A204.1 (cell line): ENCODE measurements around the gene TSHZ2.

Experiments used
- FAIRE-seq: peaks from 2 replicates; lab custom pipeline; 2012; peaks lifted over from hg19 to GRCh38; lab: Jason Lieb, UNC

TSHZ2 gene

GRCh38 chr20:52972190-52972937, at the start of gene TSHZ2:
TSHZ2 (plus strand) TSS chr20:52972358; CDS start chr20:52973294, 936 bp downstream.
- no peak for FAIRE-seq

DNA sequence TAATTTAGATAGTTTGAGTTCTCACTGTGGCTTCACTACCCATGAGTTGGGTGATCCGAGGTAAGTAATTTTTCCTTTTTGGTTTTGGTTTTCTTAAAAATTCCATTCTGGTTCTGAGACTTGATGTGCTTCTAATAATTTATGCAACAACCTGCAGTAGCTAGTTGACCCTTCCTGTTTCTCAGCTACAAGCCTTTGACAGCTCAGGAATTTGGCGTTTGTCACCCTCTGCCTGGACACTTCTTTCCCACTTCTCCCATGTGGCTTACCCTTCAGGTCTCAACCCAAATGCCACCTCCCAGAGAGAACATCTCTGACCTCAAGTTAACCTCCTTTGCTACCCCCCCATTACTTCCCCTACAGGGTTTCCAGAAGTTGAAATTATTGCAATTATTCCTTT, 49.7 kb upstream of the TSHZ2 start:
- no peak for FAIRE-seq

DNA sequence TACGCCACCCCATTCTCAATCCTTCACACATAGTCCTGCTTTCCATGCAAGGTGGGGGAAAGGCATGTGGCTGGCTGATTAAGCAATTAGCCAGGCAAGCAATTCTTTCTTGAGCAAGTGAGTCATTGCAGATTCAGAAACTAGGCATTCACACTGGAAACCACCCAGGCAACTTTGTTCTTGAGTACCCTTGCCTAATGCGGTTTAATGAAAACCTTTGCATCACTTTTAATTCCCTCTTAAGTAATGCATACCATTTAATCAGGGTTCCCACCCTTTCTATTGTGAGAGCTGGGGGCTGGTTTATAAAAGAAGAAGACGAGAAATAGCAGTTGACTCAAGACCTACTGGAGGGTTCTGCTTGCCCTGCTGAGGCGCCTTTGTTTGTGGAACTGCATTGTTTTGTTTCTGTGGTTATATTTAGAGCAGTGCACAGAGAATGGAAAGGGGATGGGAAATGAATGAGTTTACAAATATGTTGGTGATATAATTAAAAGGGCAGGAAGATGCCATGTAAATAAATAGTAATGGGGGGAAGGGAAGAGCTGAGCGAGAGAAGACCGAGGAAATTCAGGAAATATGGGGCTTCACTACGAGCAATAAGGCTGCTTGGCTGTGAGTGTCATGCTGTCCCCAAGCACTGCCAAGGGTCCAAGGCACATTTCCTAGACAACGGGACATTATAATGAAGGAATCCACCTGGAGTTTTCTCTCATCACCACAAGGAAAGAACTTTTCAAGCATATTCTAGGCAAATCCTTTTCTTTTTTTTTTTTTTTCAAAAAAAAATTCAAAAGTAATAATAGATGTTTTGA, 48.8 kb upstream of the TSHZ2 start:
- FAIRE-seq: no peak

- no peak for FAIRE-seq
Measured at GRCh38 chr20:52924411-52925271, 47.5 kb upstream of the TSHZ2 start.

DNA sequence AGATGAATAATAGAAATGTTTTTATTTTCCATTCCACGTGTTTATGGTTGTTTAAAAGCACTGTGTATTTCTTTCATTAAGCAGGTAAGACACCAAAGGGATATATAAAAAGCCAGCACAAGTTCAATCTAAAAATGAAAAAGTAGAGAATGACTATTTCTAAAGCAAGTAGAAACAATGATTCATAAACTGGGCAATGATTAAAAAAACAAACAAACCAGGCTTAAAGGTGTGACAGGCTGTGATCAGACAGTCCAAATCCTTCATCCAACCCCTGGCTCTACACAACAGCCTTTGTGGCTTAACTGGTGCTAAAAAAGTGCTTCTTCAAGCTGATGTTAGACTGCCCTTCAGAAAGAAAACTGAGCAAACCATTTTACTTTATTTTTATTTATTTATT, 45.7 kb upstream of the TSHZ2 start:
- no peak for FAIRE-seq

GRCh38 chr20:52933867-52934266, 38.3 kb upstream of the TSHZ2 start:
- FAIRE-seq: no peak

GRCh38 chr20:52936351-52937340, 35.5 kb upstream of the TSHZ2 start:
- no peak for FAIRE-seq

GRCh38 chr20:52937591-52938100, 34.5 kb upstream of the TSHZ2 start:
- no peak for FAIRE-seq

DNA sequence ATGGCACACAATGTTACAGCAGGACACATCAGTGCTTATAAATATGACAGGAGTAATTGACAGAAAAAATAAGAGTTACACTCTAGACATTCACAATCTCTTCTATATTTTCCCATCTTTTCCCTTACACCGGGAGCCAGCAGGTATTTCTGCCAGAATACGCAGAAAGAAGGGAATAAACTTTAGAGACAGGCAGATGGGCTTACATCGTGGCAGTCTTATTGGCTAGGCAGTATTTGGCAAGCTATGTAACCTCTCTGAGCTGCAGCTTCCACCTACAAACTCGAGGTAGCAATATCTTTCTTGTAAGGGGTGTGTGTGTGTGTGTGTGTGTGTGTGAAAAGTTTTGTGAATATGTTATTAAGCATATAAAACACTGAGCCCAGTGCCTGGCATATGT, 33.0 kb upstream of the TSHZ2 start:
- no peak for FAIRE-seq

DNA sequence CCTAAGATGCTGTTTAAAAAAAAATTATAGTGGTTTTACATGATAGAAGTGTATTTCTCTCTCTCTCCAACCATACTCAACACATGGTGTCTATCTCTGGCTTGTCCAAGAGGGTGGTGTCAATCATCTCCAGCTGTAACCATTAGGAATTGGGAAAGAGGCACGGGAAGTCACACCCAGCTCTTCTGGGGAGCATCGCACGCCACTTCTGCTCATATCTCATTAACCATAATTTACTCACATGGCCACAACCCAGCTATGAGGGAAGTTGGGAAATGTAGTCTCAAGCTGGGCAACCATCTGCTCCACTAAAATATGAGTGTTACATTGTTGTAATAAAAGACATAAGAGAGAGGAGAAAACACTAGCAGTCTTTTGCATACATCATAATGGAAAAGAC, 30.4 kb upstream of the TSHZ2 start:
- no peak for FAIRE-seq

DNA sequence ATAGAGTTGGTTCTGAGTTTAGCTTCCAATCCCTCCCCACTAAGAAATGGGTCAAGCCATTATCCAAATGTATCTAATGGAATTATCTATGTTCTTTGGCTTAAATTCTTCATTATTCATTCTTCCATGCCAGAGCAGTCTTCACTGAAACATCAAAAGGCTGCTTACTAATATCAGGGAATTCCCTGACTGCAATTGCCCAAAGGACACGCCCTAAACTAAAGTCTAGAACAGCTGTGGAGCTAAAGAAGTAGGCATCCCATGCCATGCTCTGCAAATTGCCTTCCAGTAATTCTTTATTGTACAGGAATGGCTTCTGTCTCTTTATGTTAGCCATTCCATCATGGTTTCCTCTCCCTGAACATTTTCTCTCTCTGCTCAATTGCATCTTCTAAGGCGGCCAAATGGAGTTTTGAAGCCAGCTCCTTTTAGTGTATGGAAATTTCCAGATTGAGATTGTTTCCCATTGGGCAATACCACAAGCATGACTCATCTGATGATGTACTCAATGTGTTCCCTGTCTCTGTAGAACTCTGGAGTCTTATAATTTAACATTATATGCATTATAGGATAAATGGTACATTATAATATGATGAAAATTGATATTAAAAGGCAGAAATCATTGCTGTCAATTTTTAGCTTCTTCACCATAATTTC, 28.8 kb upstream of the TSHZ2 start:
- FAIRE-seq: no peak

- FAIRE-seq: no peak
Measured at GRCh38 chr20:52945268-52945667, 26.9 kb upstream of the TSHZ2 start.

DNA sequence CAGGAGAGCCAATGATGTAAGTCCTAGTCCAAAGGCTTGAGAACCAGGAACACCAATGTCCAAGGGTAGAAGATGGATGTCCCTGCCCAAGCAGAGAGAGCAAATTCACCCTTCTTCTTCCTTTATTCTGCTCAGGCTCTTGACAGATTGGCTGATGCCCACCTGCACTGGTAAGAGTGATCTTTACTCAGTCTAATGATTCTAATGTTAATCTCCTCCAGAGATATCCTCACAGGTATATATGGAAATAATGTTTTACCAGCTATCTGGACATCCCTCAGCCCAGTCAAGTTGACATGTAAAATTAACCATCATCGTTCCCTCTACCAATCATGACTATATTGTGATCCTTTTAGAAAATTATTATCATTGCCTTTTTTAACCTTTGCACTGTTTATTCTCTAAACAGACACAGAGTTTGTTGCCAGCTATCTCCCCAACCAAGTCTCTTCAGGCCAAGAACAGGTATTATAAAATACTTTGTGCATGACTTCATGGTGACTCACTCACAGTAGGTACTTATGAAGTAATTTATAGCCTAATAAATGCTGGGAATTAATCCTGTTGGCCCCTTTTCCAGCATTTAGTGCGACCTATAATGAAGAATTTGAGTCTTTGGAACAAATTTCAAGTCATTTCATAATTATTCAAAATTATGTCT, 26.2 kb upstream of the TSHZ2 start:
- FAIRE-seq: no peak

DNA sequence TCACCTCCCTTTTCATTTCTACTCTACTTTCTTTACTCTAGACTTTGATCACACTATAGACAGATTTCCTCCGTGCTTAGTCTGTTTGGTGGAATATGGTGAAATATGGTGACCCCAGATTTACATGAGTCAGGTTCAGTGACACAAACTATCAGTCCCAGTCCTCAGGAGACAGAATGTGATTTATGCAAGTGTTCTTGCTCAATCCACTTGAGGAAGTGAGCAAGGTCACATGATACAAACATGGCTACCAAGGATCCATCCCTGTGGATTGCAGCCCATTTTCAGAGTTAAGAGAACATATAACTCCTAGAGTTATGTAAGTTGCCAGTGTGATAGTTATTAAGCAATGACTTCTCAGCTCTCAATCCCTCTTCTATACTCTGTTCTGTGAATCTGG, 23.7 kb upstream of the TSHZ2 start:
- FAIRE-seq: no peak

- no peak for FAIRE-seq
Measured at GRCh38 chr20:52953020-52953419, 19.1 kb upstream of the TSHZ2 start.

DNA sequence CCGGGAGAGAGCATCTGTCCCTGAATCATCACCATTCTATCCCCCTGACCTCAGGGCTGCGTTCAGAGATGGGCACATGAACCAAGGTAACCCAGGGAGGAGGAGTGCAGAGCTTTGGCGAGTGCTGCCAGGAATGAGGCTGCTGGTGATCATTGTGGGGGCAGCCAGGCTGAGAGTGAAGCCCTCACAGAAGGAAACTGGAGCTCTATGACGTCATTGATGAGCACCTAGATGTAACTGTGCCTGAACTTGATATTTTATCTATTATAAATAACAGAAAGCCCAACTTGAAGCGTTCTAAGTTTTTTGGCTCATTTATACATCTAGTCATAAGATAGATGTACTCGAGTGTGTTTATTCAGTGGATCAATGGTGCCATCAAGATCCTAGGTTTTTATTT, 17.3 kb upstream of the TSHZ2 start:
- no peak for FAIRE-seq

DNA sequence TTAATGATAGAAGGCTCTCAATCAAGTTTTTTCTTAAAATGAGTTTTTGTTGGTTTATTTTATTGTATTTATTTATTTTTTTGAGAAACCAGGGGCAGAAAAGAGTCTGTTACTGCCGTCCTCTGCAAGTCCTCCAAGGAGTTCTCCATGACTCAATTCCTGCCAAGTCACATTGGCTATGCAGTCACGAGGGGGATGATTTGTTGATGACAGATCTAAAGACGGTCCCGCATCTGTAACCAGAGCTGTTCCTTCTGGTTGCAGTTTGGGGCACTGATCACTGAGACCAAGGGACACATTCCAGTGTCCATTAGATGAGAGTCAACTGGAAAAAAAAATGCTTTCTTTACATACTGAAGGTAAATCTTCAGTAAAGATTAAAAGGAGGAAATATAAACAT, 13.9 kb upstream of the TSHZ2 start:
- FAIRE-seq: no peak

- FAIRE-seq: no peak
Measured at GRCh38 chr20:52959125-52959524, 13.0 kb upstream of the TSHZ2 start.

DNA sequence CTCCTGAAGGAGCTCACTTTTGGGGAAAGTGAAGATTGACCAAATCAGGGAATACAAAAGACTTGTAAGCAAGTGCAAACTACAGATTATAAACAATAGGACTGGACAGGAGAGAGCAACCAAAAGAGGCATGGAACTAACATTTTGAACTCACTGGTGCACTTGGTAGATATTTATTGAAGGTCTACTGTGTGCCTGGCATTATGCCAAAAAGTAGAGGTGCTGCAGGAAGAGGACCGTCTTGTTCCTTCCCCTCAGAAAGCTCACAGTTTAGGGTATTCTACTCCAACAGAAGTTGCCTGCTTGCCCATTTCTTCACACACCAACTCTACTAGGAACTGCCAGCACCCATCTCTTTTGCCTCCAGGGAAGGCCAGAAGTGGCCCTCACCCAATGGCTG, 10.0 kb upstream of the TSHZ2 start:
- no peak for FAIRE-seq

DNA sequence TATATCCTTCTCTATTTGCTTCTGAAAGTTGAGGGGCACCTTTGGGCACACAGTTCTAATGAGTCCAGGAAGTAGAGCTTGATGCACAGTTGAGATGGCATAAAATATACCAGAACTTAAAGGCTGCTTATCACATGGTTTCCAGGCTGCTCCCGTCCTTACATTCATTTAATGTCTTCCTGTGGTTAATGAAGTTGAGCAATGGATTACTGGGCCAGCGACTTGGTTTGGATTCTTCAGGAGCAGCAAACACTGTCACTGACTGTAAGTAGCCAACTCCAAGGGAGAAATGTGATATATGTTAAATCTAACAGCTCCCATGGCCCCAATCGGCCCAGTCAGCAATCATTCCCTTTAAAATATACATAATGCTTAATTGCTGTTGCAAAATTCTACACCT, 9.0 kb upstream of the TSHZ2 start:
- FAIRE-seq: no peak
